Stimulated activated CD4-positive, alpha-beta T cell treated with anti-CD3 and anti-CD28 coated beads, Interleukin-1b, Interleukin-23, amount 100 ng/mL, for 24 hours (primary cell): Measurements from ENCODE around the gene FAM151A.

ENCODE experiments used
- DNase-seq, 4 experiments: peaks; one replicate each; pipeline ENCODE4 v3.0.0-alpha.2; 2020; ENCODE audit warnings: low read depth in 4 of 4, low spot score in 1 of 4

Gene FAM151A

DNA sequence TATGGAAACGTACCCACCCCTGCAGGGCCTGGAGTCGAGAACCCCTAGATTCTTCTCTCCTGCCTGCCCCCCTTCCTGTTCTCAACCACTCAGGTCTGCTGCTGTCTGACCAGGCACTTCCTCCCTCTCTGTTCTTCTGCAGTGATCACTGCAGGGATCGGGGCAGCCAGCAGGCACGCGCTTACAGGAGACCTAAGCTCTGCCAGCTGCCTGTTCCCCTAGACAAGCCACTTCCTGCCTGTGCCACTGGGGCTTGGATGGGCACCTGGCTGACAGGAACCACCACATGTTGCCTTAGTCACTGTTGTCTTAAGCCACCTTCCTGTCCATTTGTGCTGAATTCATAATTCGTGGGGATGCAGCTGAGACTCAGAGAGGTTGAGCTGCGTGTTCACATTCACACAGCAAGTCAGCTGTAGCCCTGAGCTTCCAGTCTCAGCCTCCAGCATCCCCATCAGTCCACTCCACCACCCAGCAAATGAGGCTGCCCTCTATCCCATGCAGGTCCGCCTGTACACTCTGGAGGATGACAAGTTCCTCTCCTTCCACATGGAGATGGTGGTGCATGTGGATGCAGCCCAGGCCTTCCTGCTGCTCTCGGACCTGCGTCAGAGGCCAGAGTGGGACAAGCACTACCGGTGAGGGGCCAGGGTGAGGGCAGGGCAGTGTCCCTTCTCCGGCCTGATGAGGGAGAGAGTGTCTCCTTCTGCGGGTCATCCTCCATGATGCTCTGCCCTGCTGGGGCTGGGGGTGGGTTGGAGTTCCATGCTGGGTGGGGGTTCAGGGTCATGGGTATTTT lies 18.6 kb downstream of the FAM151A start:
- no peak for DNase-seq

DNA sequence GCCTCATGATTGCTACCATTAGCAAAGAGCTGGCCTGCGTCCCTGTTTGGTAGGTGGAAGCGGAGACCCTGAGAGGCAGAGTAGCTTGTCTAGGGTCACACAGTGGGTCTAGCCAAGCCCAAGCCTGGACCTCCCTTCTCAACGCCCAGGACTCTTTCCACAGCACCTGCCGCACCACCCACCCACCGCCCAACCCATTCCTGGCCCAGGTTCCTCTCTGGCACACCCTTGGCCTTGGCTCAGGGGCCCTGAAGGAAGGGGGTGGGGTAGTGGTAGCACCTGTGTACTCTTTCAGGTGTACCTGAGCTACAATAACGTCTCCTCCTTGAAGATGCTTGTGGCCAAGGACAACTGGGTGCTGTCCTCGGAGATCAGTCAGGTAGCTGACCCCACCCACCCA lies 19.3 kb downstream of the FAM151A start:
- no peak for DNase-seq

DNA sequence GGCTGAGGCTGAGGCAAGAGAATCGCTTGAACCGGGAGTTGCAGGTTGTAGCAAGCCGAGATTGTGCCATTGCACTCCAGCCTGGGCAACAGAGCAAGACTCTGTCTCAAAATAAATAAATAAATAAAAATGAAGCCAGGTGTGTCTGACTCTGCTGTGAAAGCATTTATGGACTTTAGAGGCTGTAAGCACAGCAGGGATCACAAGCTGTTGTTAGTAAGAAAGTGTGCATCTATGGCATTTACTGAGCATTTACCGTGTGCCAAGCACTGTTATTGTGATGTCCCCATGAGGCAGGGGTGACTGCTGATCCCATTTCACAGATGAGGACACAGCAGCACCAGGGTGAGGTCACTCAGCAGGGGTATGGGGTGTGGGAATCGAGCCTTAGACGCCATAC lies 20.1 kb downstream of the FAM151A start:
- no peak for DNase-seq

DNA sequence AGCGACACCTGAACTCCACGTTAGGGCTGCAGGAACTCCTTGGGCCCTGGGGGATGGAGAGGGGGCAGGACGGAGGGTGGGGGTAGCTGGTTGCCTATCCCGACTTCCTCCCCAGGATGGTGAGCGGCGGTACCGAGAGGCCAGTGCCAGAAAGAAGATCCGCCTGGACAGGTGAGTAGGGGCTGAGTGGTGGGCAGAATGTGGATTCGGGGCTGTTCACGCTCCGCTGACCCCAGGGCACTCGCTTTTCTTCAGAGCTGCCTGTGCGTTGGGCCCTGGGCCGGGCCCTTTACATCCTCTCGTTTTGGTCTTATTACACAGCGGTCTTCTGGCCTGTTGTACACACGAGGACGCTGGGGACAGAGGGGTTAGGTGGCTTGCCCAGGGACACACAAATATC lies 20.8 kb downstream of the FAM151A start:
- DNase-seq, result no peak

DNA sequence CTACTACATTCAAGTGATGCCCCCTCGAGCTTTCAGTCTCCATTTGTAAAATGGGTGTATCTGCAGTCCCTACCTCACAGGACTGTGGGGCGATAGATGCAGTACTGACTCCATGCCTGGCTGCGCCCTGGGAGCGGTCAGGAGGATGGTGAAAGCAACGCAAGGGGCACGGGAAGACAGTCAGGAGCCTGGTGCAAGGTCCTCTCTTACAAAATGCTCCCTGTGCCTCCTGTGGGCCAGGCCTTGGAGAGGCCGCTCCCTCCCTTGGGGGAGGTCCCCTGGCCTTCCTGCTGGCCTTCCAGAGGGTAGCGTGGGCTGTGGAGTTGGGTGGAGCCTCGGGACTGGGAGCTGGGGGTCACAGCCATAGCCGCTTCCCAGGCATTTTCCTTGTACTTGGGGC lies 21.6 kb downstream of the FAM151A start:
- DNase-seq, result no peak

DNA sequence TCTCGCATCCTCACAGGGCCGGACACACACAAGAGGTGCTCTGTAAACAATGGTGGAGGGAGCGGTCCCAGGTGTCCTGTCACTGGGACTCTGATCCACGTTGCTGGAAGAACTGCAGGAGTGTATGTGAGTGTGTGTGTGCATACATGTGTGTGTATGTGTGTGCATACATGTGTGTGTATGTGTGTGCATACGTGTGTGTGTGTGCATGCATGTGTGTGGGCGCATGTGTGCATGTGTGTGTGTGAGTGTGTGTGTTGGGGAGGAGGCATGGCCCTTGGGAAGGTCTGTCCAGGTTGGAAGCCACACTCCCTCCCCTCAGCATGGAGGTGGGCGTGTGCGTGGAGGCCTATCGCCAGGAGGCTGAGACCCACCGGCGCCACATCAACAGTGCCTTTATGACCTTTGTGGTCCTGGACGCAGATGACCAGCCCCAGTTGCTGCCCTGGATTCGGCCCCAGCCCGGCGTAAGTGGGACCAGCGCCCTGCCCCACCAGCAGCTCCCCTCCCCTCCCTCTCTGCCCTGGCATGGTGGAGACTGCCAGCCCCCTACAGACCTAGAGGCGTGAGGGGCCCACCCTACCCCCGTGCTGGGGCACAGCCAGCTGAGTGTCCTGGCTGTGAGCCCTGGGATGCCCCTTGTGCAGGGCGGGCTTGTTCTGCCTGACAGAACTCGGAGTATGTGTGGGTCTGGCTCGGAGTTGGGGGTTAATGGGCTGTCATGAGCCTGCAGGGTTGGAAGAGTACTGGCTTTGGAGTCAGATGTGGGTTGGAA lies 22.2 kb downstream of the FAM151A start:
- no peak for DNase-seq

DNA sequence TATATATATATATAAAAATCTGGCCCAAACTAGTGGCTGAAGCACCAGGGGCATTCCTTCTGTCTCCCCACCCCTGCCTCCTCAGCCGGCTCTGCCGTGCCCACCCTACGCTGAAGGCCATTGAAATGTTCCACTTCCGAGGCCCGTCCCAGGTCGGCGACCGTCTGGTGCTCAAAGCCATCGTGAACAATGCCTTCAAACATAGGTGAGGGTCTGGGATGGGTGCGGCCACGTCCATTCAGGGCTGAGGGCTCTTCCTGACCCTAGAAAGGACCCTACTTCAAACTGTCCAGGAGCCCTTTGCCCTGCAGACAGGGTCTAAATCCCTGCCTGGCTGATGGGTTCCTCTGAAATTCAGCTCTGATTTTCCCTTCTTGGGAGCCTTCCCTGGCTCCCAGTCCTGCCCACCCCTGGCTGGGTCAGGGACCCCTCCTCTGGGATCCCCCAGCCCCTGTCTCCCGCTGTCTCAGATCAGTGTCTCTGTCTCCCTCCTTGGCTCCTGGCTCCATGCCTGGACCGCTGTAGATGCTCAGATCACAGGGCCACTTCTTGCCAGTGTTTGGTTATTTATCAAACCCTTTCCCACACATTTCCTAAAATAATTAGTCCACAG lies 24.0 kb downstream of the FAM151A start:
- DNase-seq, result no peak

DNA sequence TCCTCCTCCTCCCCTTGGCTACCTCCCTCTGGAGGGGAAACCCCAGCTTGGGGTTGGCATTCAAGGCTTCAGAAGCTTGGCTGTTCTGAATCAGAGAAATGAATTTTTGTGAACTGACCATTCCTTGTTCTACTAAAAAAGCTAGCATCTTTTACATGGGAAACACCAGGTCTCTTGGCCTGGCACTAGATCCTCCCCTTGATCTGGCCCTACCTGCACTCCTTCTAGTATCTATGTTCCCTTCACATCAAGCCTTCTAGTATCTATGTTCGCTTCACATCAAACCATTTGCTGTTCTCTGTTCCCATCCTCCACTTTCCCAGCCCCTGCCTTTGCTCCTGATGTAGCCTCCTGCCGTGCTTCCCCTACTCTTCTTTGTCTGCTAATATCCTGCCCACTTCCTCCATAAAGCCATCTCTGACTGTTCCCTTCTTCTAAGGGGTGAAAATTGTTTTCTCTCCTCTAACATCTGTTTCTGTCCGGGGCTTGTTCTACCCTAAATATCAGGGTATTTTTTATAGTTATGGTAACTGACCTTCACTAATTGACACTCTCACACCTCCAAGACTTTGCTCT lies 25.8 kb downstream of the FAM151A start:
- no peak for DNase-seq

DNA sequence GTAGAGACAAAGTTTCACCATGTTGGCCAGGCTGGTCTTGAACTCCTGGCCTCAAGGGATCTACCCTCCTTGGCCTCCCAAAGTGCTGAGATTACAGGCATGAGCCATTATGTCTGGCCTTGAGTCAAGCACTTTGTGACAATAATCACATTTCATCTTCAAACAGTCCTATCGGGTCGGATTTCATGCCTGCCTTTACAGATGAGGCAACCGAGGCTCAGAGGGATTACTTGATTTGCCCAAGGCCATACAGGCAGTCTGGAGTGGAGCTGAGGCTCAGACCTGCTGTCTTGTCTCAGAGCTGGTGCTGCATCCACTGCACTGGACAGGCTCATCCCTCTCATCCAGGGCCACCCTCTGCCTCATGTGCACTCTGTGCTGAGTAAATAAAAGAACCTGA lies 26.6 kb downstream of the FAM151A start:
- DNase-seq, result no peak

DNA sequence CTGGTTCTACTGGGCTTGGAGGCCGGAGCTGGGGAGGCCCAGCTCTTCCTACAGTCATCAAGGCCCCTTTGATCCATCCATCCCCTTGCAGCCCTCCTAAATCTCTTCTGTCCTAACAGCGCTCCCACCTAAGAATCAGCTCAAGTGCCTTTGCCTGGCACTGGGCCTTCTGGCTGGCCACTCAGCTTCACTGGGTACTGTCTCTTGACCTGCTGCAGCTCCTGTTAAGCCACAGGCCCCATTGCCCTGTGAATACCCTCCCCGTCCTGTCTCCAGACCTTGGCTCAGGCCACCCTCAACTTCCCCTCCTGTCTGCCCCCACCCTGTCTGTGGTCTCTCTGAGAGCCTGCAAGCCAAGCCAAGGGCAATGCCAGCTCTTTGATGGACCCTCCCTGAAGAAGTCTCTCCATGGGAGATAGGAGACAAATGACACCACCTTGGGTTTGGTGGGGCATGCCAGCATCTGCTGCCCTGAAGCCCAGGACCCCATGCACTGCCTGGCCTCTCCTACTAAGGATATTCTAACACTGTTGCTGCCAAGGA lies 27.3 kb downstream of the FAM151A start:
- DNase-seq, result no peak

DNA sequence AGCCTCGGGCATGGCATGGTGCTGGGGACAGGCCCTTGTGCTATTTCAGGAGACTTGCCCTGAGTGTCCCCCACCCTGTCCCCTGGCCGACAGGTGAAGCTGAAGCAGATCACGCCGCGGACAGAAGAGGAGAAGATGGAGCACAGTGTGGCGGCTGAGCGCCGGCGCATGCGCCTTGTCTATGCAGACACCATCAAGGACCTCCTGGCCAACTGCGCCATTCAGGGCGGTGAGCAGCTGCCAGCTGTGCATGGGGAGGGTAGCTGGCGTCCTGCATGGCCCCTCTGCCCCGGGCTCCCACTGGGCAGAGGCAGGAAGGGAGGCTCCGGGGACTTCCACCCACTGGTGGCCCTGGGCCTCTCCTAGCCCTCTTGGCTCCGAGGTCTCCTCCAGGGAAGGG lies 28.9 kb downstream of the FAM151A start:
- DNase-seq, result no peak

DNA sequence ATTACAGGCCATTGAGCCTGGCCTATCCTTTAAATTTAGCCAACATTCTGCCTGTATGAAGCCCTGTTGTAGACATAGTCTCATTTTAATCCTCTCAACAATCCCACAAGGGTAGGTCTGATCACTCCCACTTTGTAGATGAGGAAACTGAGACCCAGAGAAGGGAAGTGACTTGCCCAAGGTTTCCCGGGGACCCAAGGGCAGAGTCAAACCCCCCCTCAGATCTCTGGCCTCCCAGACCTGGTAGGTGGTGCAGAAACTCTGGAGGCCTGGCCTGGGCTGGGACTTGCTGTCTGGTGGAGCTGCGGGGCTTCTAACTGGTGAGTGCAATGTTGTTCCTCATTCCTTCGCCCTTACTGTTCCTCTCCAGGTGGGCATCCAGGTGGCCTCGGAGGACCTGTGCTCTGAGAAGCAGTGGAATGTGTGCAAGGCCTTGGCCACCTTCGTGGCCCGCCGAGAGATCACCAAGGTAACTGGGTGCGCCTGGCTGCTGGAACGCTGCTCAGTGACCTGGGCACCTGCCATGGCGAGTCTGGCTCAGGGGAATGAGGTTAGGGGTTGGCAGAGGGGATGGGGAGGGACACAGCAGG lies 29.7 kb downstream of the FAM151A start:
- DNase-seq, result no peak

DNA sequence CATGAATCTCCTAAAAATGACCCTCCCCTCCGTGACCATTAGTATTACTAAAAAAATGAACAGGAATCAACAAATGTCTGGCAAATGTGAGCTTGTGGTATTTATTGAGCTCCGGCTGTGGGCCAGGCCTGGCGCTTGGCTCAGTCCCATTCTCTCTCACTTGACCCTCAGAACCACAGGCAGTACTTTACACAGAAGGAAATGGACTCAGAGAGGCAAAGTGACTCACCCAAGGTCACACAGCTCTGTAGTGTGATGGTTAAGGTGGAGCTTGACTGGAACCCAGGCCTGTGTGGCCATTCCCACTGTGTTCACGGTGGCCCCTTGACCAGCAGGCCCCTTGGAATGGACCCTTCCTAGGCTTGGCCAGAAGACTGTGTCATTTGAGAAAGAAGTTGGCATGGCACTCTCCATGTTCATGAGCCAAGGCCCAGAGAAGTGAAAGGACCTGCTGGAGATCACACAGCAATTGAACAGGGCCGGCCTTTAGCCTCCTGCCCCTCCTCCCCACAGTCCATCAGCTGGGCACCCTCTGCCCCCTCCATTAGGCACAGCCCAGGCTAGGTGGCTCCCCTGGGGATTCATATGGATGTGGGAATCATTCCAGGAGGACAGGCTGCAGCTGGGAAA lies 32.1 kb downstream of the FAM151A start:
- DNase-seq, result no peak

DNA sequence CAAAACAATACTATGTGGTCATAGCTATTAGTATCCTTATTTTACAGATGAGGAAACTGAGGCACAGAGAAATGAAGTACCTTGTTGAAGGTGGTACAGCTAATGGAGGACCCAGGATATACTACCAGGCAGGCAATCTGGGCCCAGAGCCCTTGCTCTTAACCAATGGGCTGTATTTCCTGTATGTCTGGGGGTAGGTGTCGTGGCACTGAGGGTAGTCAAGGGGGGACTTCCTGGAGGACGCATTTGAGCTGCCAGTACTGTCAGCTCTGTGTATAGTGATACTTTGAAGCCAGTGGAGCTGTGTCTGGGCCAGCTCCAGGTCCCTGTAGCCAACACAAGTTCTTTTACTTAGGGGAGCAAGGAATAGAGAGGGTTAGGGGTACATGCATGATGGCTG lies 34.9 kb downstream of the FAM151A start:
- DNase-seq, result no peak

DNA sequence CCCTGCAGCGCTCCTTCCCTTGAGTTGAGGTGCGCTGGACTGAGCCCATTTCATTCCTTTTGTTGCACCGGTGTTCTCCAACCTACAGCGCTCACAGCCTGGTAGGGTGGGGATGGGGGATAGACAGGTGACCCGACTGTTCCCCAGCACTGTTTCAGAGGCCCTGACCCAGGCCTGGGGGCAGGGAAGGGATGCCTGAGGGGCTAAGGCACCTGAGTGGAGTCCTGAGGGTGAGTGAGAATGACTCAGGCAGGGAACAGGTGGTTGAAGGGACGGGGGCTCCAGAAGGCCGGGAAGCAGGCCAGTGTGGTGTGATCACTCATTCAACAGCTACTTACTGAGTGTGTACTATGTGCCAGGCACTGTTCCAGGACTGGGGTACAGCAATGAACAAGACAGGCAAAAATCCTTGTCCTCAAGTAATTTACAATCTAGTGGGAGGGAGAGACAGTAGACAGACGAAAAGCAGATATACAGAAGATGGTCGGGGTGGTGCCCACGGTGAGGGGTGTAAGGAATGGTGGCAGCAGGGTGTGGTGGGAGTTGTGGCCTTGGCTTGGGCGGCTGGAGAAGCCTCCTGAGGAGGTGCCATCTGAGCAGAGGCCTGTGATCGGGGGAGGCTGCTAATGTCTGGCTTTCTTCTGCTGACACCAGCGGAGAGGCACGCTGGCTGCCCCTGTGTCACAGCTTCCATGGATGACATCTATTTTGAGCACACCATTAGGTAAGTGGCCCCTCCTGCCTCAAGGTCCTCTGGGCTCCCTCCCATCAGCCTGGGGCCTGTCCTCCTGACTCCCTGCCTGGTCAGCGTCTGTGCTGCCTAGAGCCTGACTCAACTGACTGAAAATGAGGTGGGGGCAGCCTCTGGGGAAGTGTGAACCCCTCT lies 37.9 kb downstream of the FAM151A start:
- DNase-seq, result no peak

DNA sequence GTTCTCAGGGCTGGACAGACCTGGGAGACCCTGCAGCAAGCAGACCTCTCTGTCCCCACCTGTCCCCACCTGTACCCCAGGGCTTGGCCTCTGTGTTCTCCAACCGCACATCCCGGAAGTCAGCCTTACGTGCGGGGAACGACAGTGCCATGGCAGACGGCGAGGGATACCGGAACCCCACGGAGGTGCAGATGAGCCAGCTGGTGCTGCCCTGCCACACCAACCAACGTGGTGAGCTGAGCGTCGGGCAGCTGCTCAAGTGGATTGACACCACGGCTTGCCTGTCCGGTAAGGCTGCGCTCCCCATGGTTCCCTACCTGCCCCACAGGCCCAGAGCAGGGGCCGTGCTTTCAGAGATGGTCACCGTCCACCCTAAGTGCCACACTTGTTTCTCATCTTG lies 38.8 kb downstream of the FAM151A start:
- DNase-seq, result no peak

DNA sequence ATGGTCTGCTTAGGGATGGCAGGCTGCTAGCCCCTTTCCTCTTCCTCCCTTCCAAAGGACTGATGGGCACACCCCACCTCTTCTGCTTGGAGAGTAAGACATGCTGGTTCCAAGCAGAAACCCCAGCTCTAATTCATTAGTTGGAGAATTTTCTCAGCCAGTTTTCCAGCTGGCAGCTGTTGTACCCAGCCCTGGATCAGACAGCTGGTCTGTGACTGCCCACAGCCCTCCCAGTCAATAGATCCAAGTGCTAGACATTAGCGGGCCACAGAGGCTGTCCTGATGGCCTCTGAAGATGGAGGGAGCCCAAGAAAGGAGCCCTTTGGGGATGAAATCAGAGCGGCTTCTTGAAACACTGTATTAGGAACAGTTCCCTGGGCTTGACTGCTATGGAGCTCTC lies 39.5 kb downstream of the FAM151A start:
- DNase-seq, result no peak

DNA sequence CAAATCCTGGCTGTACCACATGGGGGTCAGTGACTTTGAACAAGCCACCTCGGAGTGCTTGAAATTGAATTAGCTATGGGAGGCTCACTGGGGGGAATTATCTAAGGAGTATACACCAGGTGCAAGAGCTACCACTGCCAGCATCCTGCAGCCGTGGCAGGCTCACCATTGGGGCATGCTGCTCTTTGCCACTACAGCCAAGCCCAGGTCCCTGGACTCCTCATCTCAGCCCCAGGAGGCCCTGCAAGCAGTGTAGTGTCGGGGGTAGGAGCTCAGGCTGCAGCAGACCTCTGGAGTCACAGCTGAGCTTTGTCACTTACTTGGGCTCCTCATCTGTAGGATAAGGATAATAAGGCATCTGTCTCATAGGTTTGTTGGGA lies 40.0 kb downstream of the FAM151A start:
- no peak for DNase-seq

DNA sequence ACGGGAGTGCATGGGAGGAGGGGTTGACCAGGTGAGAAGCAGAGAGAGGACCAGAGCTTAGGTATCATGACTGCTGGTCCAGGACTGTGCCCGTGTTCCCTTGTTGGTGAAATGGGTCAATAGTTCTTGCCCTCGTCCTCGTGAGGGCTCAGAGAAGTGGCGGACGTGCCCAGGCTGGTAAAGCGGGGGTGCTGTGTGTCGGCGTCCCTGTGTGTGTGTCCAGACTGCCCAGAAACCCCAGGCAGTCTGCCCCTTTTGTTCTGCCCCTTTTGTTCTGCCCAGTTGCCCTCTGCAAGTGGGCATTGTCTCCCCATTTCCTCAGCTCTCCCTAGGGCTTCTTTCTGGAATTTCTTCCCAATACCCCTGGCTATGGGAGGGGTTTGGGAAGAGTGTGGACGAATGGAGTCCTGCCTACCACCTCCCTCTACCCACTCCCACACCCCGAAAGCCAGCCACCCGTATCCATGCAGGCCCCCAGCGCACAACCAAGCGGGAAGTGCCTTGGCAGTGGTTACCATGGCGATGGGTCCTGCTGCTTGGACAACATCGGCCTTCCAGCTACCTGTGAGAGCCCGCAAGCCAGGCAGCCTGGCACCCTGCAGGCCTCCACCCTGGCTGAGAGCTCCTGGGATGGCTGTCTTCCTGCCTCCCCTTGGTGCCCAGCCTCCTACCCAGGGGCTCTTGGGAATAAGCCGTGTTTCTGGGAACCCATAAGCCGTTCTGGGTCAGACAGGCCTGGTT lies 40.6 kb downstream of the FAM151A start:
- no peak for DNase-seq
